Keratinocyte (primary cell): ENCODE measurements around the gene RALGAPA2. TPM values are rescaled to one million over a fixed set of nuclear protein-coding genes. Genes with fewer than 3 reads are reported as not detected.

ENCODE experiments used
- DNase-seq: peaks from one replicate; pipeline ENCODE4 v3.0.0-alpha.2; 2011; ENCODE audit warnings: low read depth, missing footprints, low spot score
- FAIRE-seq: peaks from 2 replicates; lab custom pipeline; 2011; peaks lifted over from hg19 to GRCh38; lab: Jason Lieb, UNC
- H2AFZ ChIP-seq: 2 replicates; pipeline ENCODE4 v1.6.0; 2012; ENCODE audit warnings: low read length, control low read depth, inconsistent platforms; ENCODE audit not compliant: control insufficient read depth
- H3K27ac ChIP-seq: 2 replicates; pipeline ENCODE4 v1.5.1; 2011; ENCODE audit warnings: low read length; ENCODE audit not compliant: control insufficient read depth, insufficient read depth
- H3K27me3 ChIP-seq: 3 replicates; pipeline ENCODE4 v1.6.0; 2011; ENCODE audit warnings: low read length; ENCODE audit not compliant: control insufficient read depth, insufficient read depth; ENCODE audit errors: extremely low read depth
- H3K36me3 ChIP-seq, 2 experiments: 2 replicates in 1 of 2; 3 replicates in 1 of 2; pipeline ENCODE4 v1.5.1; 2011; ENCODE audit warnings: low read length in 2 of 2, mild to moderate bottlenecking in 1 of 2; ENCODE audit not compliant: control insufficient read depth in 2 of 2, insufficient read depth in 2 of 2; ENCODE audit errors: extremely low read depth in 1 of 2
- H3K4me1 ChIP-seq: 3 replicates; pipeline ENCODE4 v1.5.1; 2011; ENCODE audit warnings: low read length; ENCODE audit not compliant: control insufficient read depth, insufficient read depth; ENCODE audit errors: extremely low read depth
- H3K4me2 ChIP-seq: 3 replicates; pipeline ENCODE4 v1.6.0; 2011; ENCODE audit warnings: low read depth, low read length; ENCODE audit not compliant: control insufficient read depth, insufficient read depth; ENCODE audit errors: extremely low read depth
- H3K4me3 ChIP-seq, 3 experiments: fragments of 200-600 bp in 1 of 3; sonication (generic) in 1 of 3; 2 replicates in 2 of 3; 3 replicates in 1 of 3; pipeline ENCODE4 v1.5.1; 2011 to 2016; ENCODE audit warnings: low read length in 3 of 3, mild to moderate bottlenecking in 3 of 3, control low read depth in 2 of 3, inconsistent platforms in 1 of 3, low read depth in 1 of 3, mixed read lengths in 1 of 3, mixed run types in 1 of 3, moderate library complexity in 1 of 3; ENCODE audit not compliant: control insufficient read depth in 2 of 3, insufficient read depth in 2 of 3; ENCODE audit errors: extremely low read depth in 1 of 3
- H3K79me2 ChIP-seq: 2 replicates; pipeline ENCODE4 v1.6.0; 2012; ENCODE audit warnings: low read length; ENCODE audit not compliant: control insufficient read depth, insufficient read depth
- H3K9ac ChIP-seq: 3 replicates; pipeline ENCODE4 v1.6.0; 2011; ENCODE audit warnings: low read length; ENCODE audit not compliant: control insufficient read depth, insufficient read depth; ENCODE audit errors: extremely low read depth
- H3K9me1 ChIP-seq: 3 replicates; pipeline ENCODE4 v1.6.0; 2011; ENCODE audit warnings: low read length; ENCODE audit not compliant: control insufficient read depth, insufficient read depth; ENCODE audit errors: extremely low read depth
- H3K9me3 ChIP-seq: 2 replicates; pipeline ENCODE4 v1.5.1; 2012; ENCODE audit warnings: low read depth, low read length; ENCODE audit not compliant: control insufficient read depth
- H4K20me1 ChIP-seq: 3 replicates; pipeline ENCODE4 v1.6.0; 2011; ENCODE audit warnings: low read length; ENCODE audit not compliant: control insufficient read depth, insufficient read depth; ENCODE audit errors: extremely low read depth
- CTCF ChIP-seq, 3 experiments: IDR thresholded peaks in 1 of 3; conservative IDR thresholded peaks in 1 of 3; optimal IDR thresholded peaks in 1 of 3; 2 replicates in 2 of 3; 3 replicates in 1 of 3; pipeline versions ENCODE3 to v1.5.1; 2011; ENCODE audit warnings: low read length in 3 of 3, mild to moderate bottlenecking in 3 of 3, moderate library complexity in 2 of 3, control low read depth in 1 of 3, inconsistent platforms in 1 of 3; ENCODE audit not compliant: insufficient read depth in 2 of 3; ENCODE audit errors: extremely low read depth in 1 of 3
- EZH2 ChIP-seq: IDR thresholded peaks from one replicate; pipeline ENCODE4 v1.6.1; 2012; ENCODE audit warnings: inconsistent platforms, mild to moderate bottlenecking, low read length, moderate library complexity
- dilution Hi-C: fragments of 300-500 bp; cut with MboI; formaldehyde crosslinking; loops from one replicate; pipeline ENCODE4 v1.7.0; 2020; ENCODE audit warnings: low sequenced_read_pairs; ENCODE audit not compliant: extremely low pct_ligation_motif_present
- polyA plus RNA-seq, 5 experiments: library from polyadenylated mRNA; depleted of rRNA in 3 of 5; stranded (reverse) in 3 of 5; stranded (forward) in 1 of 5; unstranded in 1 of 5; fragments of >200 nt; gene quantifications; 1 replicate in 1 of 5; 2 replicates in 3 of 5; 3 replicates in 1 of 5; pipeline versions ENCODE4 v1.2.1 to v1.2.3, GENCODE V29; 2011 to 2012; ENCODE audit warnings: missing spikeins in 2 of 5, low read depth in 1 of 5, low replicate concordance in 1 of 5

RALGAPA2 gene
- polyA plus RNA-seq, 1 donor (not counting 4 experiments of a cell fraction or from before 2014, with no cell fraction given): 3.2 TPM

- Histone ChIP-seq H3K27ac (no peak overlapping the region), H3K4me2 (no peak overlapping the region), H3K9ac (no peak overlapping the region), H3K27me3 (no peaks in the 10 kb centered on the region), H2AFZ (no peak overlapping the region), H3K9me1 (no peaks in the 10 kb centered on the region), H4K20me1 (no peaks in the 10 kb centered on the region), H3K36me3 (no peaks in the 10 kb centered on the region), H3K4me1 (no peaks in the 10 kb centered on the region), H3K9me3 (no peaks in the 10 kb centered on the region), H3K4me3 (no peak overlapping the region), H3K79me2 (no peaks in the 10 kb centered on the region)
- dilution Hi-C loops: no loop called here
- FAIRE-seq (no peak), DNase-seq (no peak)
- TF ChIP-seq CTCF (optimal IDR thresholded peaks at IDR 0.05 in 1 of 3, IDR thresholded peaks at IDR 0.05 in 1 of 3, conservative IDR thresholded peaks at IDR 0.05 in 1 of 3; ENCODE audit: extremely low read depth in 1 of 3, insufficient read depth in 2 of 3, low read length in 3 of 3): no peak
- TF ChIP-seq EZH2: no peak
These were observed 19.9 kb downstream of the RALGAPA2 start for GRCh38 chr20:20692587-20692986.

GRCh38 chr20:20691477-20692235 lies 20.8 kb downstream of the RALGAPA2 start:
- no peak for TF ChIP-seq CTCF (optimal IDR thresholded peaks at IDR 0.05 in 1 of 3, IDR thresholded peaks at IDR 0.05 in 1 of 3, conservative IDR thresholded peaks at IDR 0.05 in 1 of 3; ENCODE audit: extremely low read depth in 1 of 3, insufficient read depth in 2 of 3, low read length in 3 of 3)
- H2AFZ ChIP-seq: no peak overlapping the region
- no peaks in the 10 kb centered on the region for H3K4me1 ChIP-seq
- H3K36me3 ChIP-seq: no peaks in the 10 kb centered on the region
- no peak for FAIRE-seq
- H3K4me2 ChIP-seq: no peak overlapping the region
- H3K9me1 ChIP-seq: no peaks in the 10 kb centered on the region
- H3K9ac ChIP-seq: no peak overlapping the region
- no peaks in the 10 kb centered on the region for H3K9me3 ChIP-seq
- no peaks in the 10 kb centered on the region for H4K20me1 ChIP-seq
- H3K27me3 ChIP-seq: no peaks in the 10 kb centered on the region
- dilution Hi-C loops: no loop called here
- no peak overlapping the region for H3K27ac ChIP-seq
- no peak overlapping the region for H3K4me3 ChIP-seq
- H3K79me2 ChIP-seq: no peaks in the 10 kb centered on the region
- DNase-seq: no peak
